Measurements from ENCODE around the gene APOB.

The APOB gene, protein sequence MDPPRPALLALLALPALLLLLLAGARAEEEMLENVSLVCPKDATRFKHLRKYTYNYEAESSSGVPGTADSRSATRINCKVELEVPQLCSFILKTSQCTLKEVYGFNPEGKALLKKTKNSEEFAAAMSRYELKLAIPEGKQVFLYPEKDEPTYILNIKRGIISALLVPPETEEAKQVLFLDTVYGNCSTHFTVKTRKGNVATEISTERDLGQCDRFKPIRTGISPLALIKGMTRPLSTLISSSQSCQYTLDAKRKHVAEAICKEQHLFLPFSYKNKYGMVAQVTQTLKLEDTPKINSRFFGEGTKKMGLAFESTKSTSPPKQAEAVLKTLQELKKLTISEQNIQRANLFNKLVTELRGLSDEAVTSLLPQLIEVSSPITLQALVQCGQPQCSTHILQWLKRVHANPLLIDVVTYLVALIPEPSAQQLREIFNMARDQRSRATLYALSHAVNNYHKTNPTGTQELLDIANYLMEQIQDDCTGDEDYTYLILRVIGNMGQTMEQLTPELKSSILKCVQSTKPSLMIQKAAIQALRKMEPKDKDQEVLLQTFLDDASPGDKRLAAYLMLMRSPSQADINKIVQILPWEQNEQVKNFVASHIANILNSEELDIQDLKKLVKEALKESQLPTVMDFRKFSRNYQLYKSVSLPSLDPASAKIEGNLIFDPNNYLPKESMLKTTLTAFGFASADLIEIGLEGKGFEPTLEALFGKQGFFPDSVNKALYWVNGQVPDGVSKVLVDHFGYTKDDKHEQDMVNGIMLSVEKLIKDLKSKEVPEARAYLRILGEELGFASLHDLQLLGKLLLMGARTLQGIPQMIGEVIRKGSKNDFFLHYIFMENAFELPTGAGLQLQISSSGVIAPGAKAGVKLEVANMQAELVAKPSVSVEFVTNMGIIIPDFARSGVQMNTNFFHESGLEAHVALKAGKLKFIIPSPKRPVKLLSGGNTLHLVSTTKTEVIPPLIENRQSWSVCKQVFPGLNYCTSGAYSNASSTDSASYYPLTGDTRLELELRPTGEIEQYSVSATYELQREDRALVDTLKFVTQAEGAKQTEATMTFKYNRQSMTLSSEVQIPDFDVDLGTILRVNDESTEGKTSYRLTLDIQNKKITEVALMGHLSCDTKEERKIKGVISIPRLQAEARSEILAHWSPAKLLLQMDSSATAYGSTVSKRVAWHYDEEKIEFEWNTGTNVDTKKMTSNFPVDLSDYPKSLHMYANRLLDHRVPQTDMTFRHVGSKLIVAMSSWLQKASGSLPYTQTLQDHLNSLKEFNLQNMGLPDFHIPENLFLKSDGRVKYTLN (N-terminal part only)

DNA sequence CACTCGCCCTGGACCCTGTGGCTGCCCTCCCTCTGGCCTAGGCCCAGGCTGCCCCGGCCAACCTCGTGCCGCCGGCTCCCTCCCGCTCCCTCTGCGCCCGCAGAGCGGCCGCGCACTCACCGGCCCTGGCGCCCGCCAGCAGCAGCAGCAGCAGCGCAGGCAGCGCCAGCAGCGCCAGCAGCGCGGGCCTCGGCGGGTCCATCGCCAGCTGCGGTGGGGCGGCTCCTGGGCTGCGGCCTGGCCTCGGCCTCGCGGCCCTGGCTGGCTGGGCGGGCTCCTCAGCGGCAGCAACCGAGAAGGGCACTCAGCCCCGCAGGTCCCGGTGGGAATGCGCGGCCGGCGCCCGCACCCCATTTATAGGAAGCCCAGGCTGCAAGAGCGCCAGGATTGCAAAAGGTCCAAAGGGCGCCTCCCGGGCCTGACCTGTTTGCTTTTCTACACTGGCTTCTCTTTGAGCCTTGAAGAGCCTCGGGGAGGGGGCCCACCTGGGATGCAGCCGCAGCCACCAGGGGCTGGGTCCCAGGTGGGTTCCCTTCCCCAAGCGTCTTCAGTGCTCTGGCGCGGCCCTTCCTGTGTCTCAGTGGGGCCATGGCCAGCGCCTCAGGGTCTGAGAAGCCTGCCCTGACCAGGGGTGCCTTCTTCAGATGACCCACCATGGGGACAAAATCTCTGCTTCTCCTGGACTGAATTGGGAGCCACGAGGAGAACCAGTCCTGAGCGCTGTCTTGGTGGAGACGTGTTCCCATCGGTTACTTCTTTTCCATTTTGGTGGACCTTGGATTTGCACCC, at the start of gene APOB:
TSS of gene APOB (minus strand) at position 330 of the 789 bp plus-strand sequence. CDS start at position 202, 128 bp downstream.
- DNase-seq, result no peak

DNA sequence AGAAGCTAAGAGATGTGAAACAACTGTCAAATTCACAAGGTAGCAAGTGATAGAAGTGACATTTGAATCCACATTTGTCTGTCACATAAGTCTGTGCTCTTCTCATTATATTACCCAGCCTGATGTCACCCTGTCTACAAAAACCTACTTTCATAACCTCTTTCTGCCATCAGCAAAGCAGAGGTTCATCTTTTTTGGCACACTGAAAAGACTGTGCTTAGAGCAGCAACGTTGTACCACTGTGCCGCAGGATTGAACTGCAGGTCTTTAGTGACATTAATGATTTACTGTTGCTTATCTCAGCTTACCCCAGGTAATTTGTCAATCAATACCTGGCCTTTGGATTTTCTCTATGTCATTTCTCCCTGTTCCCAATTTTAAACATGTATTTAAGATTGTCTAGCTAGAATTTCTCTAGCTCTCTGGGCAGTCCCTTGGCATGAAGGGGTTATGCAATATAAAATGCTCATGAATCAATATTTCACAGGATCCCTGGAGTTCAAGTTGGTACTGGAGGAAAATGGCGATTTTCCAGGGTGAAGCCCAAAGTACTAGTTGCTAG, 48.5 kb upstream of the APOB start:
- no peak for DNase-seq

GRCh38 chr2:21084401-21084800, 40.5 kb upstream of the APOB start:
- no peak for DNase-seq

DNA sequence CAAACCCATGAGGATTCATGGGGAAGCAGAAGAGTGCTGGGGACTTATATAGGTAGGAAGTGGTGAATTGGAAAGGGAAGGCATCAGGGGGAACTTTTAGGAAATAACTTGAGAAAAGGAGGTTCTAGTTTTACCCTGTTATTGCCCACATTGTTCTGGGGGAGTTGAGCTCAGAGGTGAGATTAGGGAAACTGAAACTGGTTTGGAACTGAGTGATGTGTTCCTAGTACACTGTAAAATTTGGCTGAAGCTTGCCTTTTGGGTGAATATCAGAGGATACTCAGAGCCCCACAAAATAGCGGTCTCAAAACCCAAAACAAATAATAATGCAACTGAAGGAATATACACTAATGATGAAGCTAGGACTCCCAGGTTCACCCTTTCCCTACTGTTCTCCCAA, 39.6 kb upstream of the APOB start:
- no peak for DNase-seq

DNA sequence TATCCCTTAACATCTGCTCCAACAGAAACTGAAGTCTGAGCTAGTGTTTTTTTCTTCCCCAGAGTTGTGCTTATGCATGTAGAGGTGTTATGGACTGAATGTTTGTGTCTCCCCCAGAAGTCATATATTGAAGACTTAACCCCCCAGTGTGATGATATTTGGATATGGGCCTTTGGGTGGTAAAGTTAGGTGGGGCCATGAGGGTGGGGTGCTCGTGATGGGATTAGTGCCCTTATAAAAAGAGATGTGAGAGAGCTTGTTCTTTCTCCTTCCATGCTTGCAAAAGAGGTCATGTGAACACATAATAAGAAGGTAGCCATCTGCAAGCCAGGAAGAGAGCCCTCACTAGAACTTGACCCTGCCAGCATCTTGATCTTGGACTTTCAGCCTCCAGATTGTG, 34.4 kb upstream of the APOB start:
- DNase-seq, result no peak

DNA sequence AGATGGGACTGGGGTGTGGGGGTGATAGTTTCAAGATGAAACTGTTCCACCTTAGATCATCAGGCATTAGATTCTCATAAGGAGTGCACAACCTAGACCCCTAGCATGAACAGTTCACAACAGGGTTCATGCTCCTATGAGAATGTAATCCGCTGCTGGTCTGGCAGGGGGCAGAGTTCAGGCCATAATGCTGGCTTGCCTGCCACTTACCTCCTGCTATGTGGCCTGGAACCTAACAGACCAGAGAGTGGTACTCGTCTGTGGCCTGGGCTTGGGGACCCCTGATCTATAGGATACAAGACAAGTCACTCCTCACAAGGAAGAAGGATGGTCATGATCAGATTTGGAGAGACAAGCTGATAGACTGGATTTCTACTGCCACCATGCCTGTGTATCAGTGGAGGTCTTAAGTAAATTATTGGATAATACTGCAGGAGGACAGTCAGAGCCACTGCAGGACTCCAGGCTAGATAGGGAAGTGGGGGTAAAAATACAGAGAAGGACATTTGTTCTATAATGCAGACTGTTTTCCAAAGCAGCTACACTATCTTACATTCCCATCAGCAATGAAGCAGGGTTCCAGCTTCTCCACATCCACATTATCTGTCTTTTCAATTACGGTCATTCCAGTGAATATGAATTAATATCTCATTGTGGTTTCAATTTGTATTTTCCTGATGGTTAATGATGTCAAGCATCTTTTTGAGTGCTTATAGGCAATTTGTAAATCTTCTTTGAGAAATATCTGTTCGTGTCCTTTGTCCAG, 28.8 kb upstream of the APOB start:
- no peak for DNase-seq

DNA sequence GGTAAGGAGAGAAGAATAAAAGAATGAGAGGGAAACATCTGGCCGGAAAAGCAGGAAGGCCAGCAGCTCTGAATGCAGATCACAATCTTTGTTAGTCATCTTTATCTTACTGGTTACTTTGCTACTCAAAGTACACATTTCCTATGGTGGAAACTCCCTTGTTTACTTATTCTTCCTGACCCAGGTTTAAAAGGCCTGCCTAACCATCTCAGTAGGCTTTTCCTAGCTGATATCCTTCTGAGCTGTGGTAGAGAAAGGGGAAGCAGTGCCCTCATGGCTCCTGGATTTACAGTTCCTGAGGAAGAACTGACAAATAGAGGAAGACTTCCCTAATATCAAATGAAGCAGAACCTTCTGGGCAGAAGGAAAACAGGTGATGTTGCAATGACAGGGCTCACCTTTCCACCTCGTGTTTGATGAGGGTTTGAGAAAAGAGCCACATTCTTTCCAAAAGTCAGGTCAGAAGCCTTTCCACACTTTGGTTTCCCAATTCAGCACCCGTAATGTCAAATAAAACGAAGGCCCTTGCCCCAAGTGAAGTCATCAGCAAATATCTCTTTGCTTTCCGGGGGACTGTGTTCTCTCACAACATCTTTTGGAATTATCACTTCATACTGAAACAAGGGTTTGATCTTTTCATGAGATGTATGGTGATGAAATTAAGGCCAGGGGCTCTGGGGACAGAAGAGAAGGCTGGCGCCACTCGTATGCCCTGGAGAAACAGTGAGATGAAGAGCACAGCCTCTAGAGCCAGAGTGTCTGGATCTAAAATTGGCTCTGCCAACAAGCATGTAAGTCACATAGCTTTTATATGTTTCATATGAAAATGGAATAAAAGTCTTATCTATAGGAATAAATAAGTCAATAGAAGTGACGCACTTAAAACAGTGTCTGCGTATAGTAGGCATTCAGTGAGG, 26.7 kb upstream of the APOB start:
- no peak for DNase-seq

DNA sequence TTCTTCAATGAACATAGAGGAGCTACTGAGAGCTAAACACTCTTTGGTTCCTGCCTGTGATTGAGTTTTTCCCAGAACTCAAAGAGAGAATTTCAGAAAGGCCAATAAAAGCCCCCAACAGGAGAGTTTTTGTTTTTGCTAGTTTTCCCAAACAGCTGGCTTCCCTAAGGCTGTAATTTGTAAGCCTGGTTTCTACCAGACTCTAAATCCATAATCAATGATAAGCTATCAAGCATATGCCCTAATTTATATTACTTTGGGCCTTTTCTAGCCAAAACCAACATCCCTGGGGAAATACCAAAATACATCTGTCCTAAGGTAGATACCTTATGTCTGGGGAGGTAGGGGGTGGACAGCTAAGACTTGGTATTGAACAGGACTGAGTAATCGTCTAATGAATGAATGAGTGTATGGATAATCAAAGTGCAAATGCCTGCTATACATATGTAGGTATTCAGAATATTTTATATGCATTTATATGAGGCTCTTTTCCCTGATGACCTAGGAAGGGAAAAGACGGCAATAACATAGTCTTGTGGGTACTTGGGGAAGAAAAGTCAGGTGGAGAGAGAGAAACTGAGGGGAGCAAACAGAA, 26.0 kb upstream of the APOB start:
- DNase-seq, result no peak

GRCh38 chr2:21067859-21068537, 24.1 kb upstream of the APOB start:
- no peak for DNase-seq

DNA sequence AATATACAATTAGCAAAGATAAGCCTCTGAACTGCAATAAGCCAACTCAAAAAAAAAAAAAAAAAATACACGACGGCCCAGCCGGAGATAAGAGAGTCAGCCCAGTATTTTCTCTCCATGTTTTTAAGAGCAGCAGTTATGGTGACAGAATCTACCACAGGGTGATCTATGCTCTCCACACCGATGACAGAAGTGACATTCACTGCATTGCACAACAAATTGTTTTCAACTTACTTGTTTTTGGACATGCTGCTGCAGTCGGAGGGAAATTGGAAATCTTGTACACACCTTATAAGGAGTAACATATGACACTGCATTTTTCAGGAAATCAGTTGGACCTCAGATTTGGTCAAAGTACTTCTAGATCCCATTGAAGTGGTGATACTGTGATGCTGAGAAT, 23.3 kb upstream of the APOB start:
- no peak for DNase-seq

DNA sequence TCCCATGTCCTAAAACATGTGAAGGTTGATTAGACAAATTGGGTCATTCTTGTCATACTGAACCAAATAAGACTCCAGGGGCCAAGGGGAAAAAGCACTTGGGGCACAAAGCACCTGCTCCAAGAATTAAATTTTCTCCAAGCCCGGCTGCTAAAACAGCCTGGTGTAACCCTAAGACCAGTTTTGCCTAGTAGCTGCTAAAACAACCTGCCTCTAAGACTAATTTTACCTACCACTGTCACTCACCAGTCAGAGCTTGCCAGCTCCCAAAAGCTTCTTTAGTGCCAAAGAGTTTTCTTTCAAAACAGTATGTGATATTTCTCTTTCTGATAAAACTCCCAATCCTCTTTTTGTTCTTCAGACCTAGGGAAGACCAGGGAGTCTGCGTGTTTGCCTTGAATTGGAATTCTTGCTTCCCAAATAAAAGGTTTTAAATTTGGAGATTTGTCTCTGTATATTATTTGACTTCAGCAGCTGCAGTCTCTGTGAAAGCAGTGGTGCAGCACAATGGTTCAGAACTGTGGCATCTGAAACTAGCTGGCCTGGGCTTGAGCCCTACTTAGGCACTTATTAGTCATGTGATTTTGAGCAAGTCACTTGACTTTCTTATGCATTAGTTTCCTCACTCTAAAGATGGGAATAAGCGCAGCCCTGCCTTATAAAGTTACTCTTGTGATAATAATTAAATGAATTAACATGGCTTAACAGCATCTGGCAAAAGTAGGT, 16.2 kb upstream of the APOB start:
- no peak for DNase-seq

DNA sequence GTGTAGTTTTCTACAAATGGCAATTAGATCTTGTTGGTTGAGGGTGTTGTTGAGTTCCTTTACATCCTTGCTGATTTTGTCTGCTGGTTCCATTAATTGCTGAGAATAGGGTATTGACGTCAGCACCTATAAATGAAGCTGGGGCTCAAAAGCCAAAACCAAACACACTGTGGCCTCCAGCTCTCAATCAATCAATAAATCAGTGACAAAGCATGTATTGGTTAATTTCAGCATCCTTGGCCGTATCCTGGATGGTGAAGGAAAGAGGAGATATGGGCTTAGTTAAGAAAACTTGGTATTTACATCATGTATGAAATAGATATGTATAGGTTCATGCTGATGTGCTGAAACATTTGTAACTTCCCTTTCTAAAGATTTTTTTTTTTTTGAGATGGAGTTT, 13.2 kb upstream of the APOB start:
- no peak for DNase-seq

- DNase-seq, result no peak
Observed at GRCh38 chr2:21055879-21056790, 12.3 kb upstream of the APOB start.

GRCh38 chr2:21055451-21055850, 11.6 kb upstream of the APOB start:
- no peak for DNase-seq

GRCh38 chr2:21054011-21054410, 10.1 kb upstream of the APOB start:
- DNase-seq, result no peak

- no peak for DNase-seq
Observed at GRCh38 chr2:21052044-21052443, 8.2 kb upstream of the APOB start.

DNA sequence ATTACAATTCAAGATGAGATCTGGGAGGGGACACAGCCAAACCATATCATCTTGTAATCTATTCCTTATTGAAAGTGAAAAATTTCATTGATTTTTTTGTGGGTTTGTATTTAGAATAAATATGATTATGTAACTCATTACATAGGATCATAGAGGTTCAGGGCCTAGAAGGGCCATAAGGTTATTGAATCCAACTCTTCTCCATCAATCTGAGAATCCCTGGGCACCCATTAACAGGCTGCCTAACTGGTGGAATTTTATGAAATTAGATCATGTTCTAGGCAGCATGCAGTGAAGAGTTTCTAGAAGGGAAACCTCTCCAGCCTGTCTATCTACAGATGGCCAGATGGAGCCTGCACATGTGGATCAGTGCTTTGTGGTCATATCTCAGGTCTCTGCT, 6.3 kb upstream of the APOB start:
- no peak for DNase-seq

Measured in stimulated activated naive CD4-positive, alpha-beta T cell treated with Interleukin-2 at 50 U/mL for 16 hours (primary cell).